Psoas muscle (tissue), 8 donors: ENCODE data around the gene TSHR. TPM values are rescaled to one million over a fixed set of nuclear protein-coding genes. Genes with fewer than 3 reads are reported as not detected.
A peak's percentile ranks its signal among the peaks of the same experiment; 100 is the strongest.

Source experiments
- ATAC-seq, 4 donors: fragments of 200-7000 bp; cut with Tn5 transposase; one replicate each; pipeline ENCODE4 v1.9.1; 2020; ENCODE audit warnings: moderate library complexity in 3 of 4, mild to moderate bottlenecking in 2 of 4
- DNase-seq, 2 donors: peaks; one replicate each; pipeline ENCODE4 v3.0.0-alpha.2; 2020
- H3K27ac ChIP-seq: fragments of 200-600 bp; one replicate; pipeline ENCODE4 v1.8.0; 2022
- H3K27me3 ChIP-seq, 3 donors: fragments of 200-600 bp in 1 of 3; one replicate each; pipeline versions ENCODE4 v1.6.1 to v1.8.0; 2013 to 2022; ENCODE audit warnings: low read length in 2 of 3, mild to moderate bottlenecking in 2 of 3, moderate library complexity in 1 of 3; ENCODE audit not compliant: insufficient read depth in 3 of 3
- H3K36me3 ChIP-seq, 2 donors: fragments of 200-600 bp in 1 of 2; one replicate each; pipeline versions ENCODE4 v1.6.1 to v1.8.0; 2013 to 2022; ENCODE audit warnings: low read depth in 1 of 2, mild to moderate bottlenecking in 1 of 2, moderate library complexity in 1 of 2; ENCODE audit not compliant: insufficient read depth in 1 of 2
- H3K4me1 ChIP-seq: fragments of 200-600 bp; one replicate; pipeline ENCODE4 v1.8.0; 2022
- H3K4me3 ChIP-seq: fragments of 200-600 bp; one replicate; pipeline ENCODE4 v1.8.0; 2022; ENCODE audit warnings: mild to moderate bottlenecking
- H3K9me3 ChIP-seq: fragments of 200-600 bp; one replicate; pipeline ENCODE4 v1.8.0; 2022
- CTCF ChIP-seq: fragments of 200-600 bp; IDR thresholded peaks from one replicate; pipeline ENCODE4 v1.8.0; 2022; ENCODE audit warnings: antibody characterized with exemption
- WGBS, 3 donors: extraction: QIAGEN DNeasy Blood & Tissue Kit; methylation state at CpG; one replicate each; pipeline versions ENCODE4 v1.1.6 to v1.1.7; 2013; 5-methylcytosine and 5-hydroxymethylcytosine counted together
- intact Hi-C, 2 donors: fragments of 100-400 bp; cut with DNase I; formaldehyde crosslinking; loops; one replicate each; pipeline versions ENCODE4 v1.11.0 to v1.14.2; 2022
- polyA plus RNA-seq, 3 donors: library from polyadenylated mRNA; stranded (reverse); fragments of 200-250 nt; gene quantifications; one replicate each; pipeline ENCODE4 v1.2.3, GENCODE V29; 2013
- total RNA-seq, 4 donors: library from RNA; stranded (reverse); fragmentation: NEBNext Ultra II Directional in 2 of 4; extraction: Animal tissue kit (Norgen Biotek cat#: 25700) in 2 of 4; gene quantifications; one replicate each; pipeline versions ENCODE4 v1.2.1 to v1.2.4, GENCODE V29; 2021 to 2023
- donor health status: healthy with polysubstance abuse.
- donor health status: DM: no; HTN: no; CAD: no; lungs with moderate emphysema.
- donor health status: Bipolar disorder and iron deficiency.
- donor health status: healthy.
- donor health status: DM: yes; HTN: yes; CAD: no.
- donor health status: DM: no; HTN: no; CAD: no.
- donor health status: DM: no; HTN: no; CAD: no.
- donor health status: DM: yes; HTN: yes; CAD: no.

TSHR gene
- total and polyA plus RNA-seq, 7 donors, result 0.01 to 0.60 (median 0.12) TPM; not detected in 2

GRCh38 chr14:80959496-80959895 is 4.1 kb downstream of the TSHR start:
- no peak overlapping the region for H3K27ac ChIP-seq
- H3K36me3 ChIP-seq, result no peaks in the 10 kb centered on the region
- intact Hi-C loops, result loop anchor here (5.0 to 10.0 kb wide), 2 partner anchors 253 to 255 kb away; no protein-coding TSS in a partner anchor
- DNase-seq (no peak), ATAC-seq (no peak)
- TF ChIP-seq CTCF, result no peak
- WGBS, 3 donors, result 24 to 42% (median 29%) methylated on average over 4 of the region's 4 CpGs
- no peak overlapping the region for H3K4me3 ChIP-seq
- no peaks in the 10 kb centered on the region for H3K9me3 ChIP-seq
- peaks cover 5% of the 10 kb centered on the region for H3K4me1 ChIP-seq
- H3K27me3 ChIP-seq, result no peaks in the 10 kb centered on the region

GRCh38 chr14:80965037-80965436 is 9.6 kb downstream of the TSHR start:
- H3K9me3 ChIP-seq, result no peaks in the 10 kb centered on the region
- no peaks in the 10 kb centered on the region for H3K27me3 ChIP-seq
- H3K4me1 ChIP-seq, result no peaks in the 10 kb centered on the region
- no peak for DNase-seq
- ATAC-seq, result no peak
- intact Hi-C loops, result no loop called here
- TF ChIP-seq CTCF, result no peak
- H3K4me3 ChIP-seq, result no peak overlapping the region
- no peaks in the 10 kb centered on the region for H3K36me3 ChIP-seq
- WGBS, 3 donors, result 56 to 63% (median 60%) methylated on average over 5 of the region's 5 CpGs
- H3K27ac ChIP-seq, result no peak overlapping the region

- peak overlapping the region; percentile 45 for H3K4me3 ChIP-seq
- TF ChIP-seq CTCF, result no peak
- no peaks in the 10 kb centered on the region for H3K9me3 ChIP-seq
- intact Hi-C loops, result no loop called here
- peaks cover 13% of the 10 kb centered on the region for H3K4me1 ChIP-seq
- WGBS, 3 donors, result 22 to 29% (median 22%) methylated on average over 5 of the region's 5 CpGs
- DNase-seq (no peak), ATAC-seq (peak; percentile 81 to 96 (median 93))
- no peaks in the 10 kb centered on the region for H3K27me3 ChIP-seq
- H3K27ac ChIP-seq, result peak overlapping the region; percentile 43
- no peaks in the 10 kb centered on the region for H3K36me3 ChIP-seq
Observed at GRCh38 chr14:80973931-80974641, 18.7 kb downstream of the TSHR start.

GRCh38 chr14:80974679-80975078 is 19.3 kb downstream of the TSHR start:
- Histone ChIP-seq H3K27me3 (no peaks in the 10 kb centered on the region), H3K36me3 (no peaks in the 10 kb centered on the region), H3K4me1 (peaks cover 13% of the 10 kb centered on the region), H3K9me3 (no peaks in the 10 kb centered on the region), H3K27ac (peak overlapping the region; percentile 43), H3K4me3 (no peak overlapping the region)
- no peak for TF ChIP-seq CTCF
- ATAC-seq, result no peak
- intact Hi-C loops, result no loop called here
- WGBS, 3 donors, result 11 to 35% (median 31%) methylated on average over 2 of the region's 2 CpGs
- DNase-seq, result no peak

GRCh38 chr14:80977221-80977620 is 21.8 kb downstream of the TSHR start:
- Histone ChIP-seq H3K4me1 (peaks cover 13% of the 10 kb centered on the region), H3K27ac (no peak overlapping the region), H3K4me3 (no peak overlapping the region), H3K9me3 (no peaks in the 10 kb centered on the region), H3K36me3 (no peaks in the 10 kb centered on the region), H3K27me3 (no peaks in the 10 kb centered on the region)
- DNase-seq, result no peak
- intact Hi-C loops, result no loop called here
- no peak for TF ChIP-seq CTCF
- no peak for ATAC-seq
